Colonic mucosa (tissue), 4 donors: ENCODE measurements around the gene NME8. TPM values are rescaled to one million over a fixed set of nuclear protein-coding genes. Genes with fewer than 3 reads are reported as not detected.

ENCODE experiments used
- DNase-seq: peaks from one replicate; pipeline ENCODE4 v3.0.0-alpha.2; 2020
- H3K27ac ChIP-seq: fragments of 200-600 bp; one replicate; pipeline ENCODE4 v1.8.0; 2021
- H3K27me3 ChIP-seq: fragments of 200-600 bp; one replicate; pipeline ENCODE4 v1.8.0; 2021
- H3K36me3 ChIP-seq: fragments of 200-600 bp; one replicate; pipeline ENCODE4 v1.8.0; 2021
- H3K4me1 ChIP-seq: fragments of 200-600 bp; one replicate; pipeline ENCODE4 v1.8.0; 2021; ENCODE audit warnings: mild to moderate bottlenecking
- H3K4me3 ChIP-seq: fragments of 200-600 bp; one replicate; pipeline ENCODE4 v1.8.0; 2021
- H3K9ac ChIP-seq, 2 donors: one replicate each; pipeline ENCODE4 v1.7.0; 2013; ENCODE audit warnings: control low read depth in 2 of 2, low read depth in 2 of 2, low read length in 2 of 2
- H3K9me3 ChIP-seq: fragments of 200-600 bp; one replicate; pipeline ENCODE4 v1.8.0; 2021
- CTCF ChIP-seq: fragments of 200-600 bp; IDR thresholded peaks from one replicate; pipeline ENCODE4 v1.8.0; 2022; ENCODE audit warnings: antibody characterized with exemption, mild to moderate bottlenecking
- intact Hi-C: fragments of 100-400 bp; cut with DNase I; formaldehyde crosslinking; loops from one replicate; pipeline ENCODE4 v1.14.1; 2022
- total RNA-seq, 2 donors: library from RNA; stranded (reverse); fragmentation: NEBNext Ultra II Directional in 1 of 2; extraction: Animal tissue kit (Norgen Biotek cat#: 25700) in 1 of 2; gene quantifications; one replicate each; pipeline ENCODE4 v1.2.1, GENCODE V29; 2021
- donor health status: healthy.
- donor health status: DM: no; HTN: no; CAD: no.
- donor health status: DM: no; HTN: no; CAD: no.

NME8 gene
- total RNA-seq, 2 donors from 2014 or later: not detected

GRCh38 chr7:37915438-37915837 lies 67.0 kb downstream of the NME8 start:
- intact Hi-C loops: loop anchor here (5.0 kb wide), 1 partner anchor 192 kb away; no protein-coding TSS in a partner anchor
- no peaks in the 10 kb centered on the region for H3K36me3 ChIP-seq
- H3K27me3 ChIP-seq: peaks cover 17% of the 10 kb centered on the region
- peaks cover 6% of the 10 kb centered on the region for H3K4me1 ChIP-seq
- H3K9ac ChIP-seq: no peak overlapping the region
- DNase-seq: no peak
- no peak overlapping the region for H3K4me3 ChIP-seq
- H3K9me3 ChIP-seq: no peaks in the 10 kb centered on the region
- no peak overlapping the region for H3K27ac ChIP-seq
- TF ChIP-seq CTCF: no peak

DNA sequence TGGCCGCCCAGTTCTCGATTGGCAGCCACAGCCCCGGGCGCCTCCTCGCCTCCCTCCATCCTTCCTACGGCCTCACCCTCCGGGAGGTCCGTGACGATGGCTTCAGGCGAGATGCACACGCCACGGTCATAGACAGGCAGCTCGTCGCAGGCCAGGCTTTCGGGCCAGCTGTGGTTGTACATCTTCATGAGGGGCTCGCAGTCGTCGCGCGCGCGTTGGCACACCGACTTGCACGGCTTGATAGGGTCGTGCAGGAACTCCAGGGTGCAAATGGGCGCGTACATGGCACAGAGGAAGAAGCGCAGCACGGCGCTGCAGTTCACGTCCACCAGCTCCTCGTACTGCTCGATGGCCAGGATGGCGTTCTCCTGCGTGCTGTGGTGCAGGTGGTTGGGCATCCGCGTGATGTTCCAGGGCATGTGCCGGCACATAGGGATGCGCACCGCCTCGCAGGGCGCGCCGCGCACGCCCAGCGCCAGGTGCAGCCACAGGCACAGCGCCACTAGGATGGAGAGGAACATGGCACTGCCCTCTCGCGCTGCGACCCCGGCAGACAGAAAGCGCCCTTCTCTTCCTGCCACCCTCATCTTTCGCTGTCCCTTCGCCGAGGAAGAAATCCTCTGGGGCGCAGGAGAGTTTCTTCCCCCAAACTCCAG lies 67.7 kb downstream of the NME8 start:
- Histone ChIP-seq H3K27ac (no peak overlapping the region), H3K4me1 (peaks cover 6% of the 10 kb centered on the region), H3K9me3 (no peaks in the 10 kb centered on the region), H3K4me3 (peak overlapping the region; percentile 37), H3K9ac (no peak overlapping the region), H3K27me3 (peaks cover 17% of the 10 kb centered on the region), H3K36me3 (no peaks in the 10 kb centered on the region)
- no peak for TF ChIP-seq CTCF
- intact Hi-C loops: loop anchor here (5.0 kb wide), 1 partner anchor 191 kb away; no protein-coding TSS in a partner anchor
- DNase-seq: peak; percentile 19

GRCh38 chr7:37916673-37917660 lies 68.6 kb downstream of the NME8 start, which contains the start of gene SFRP4:
TSS of gene SFRP4 (minus strand) at chr7:37916817. CDS start at chr7:37916537, 280 bp downstream.
- Histone ChIP-seq H3K9me3 (no peaks in the 10 kb centered on the region), H3K27me3 (peaks cover 17% of the 10 kb centered on the region), H3K4me1 (peaks cover 6% of the 10 kb centered on the region), H3K27ac (no peak within 1 kb of the TSS), H3K36me3 (no peaks in the 10 kb centered on the region), H3K4me3 (peak within 1 kb of the TSS; percentile 37), H3K9ac (peak within 1 kb of the TSS; percentile 6 to 19)
- intact Hi-C loops: loop anchor here (5.0 kb wide), 1 partner anchor 190 kb away; no protein-coding TSS in a partner anchor
- peak; percentile 50 for DNase-seq
- TF ChIP-seq CTCF: peak; percentile 47

DNA sequence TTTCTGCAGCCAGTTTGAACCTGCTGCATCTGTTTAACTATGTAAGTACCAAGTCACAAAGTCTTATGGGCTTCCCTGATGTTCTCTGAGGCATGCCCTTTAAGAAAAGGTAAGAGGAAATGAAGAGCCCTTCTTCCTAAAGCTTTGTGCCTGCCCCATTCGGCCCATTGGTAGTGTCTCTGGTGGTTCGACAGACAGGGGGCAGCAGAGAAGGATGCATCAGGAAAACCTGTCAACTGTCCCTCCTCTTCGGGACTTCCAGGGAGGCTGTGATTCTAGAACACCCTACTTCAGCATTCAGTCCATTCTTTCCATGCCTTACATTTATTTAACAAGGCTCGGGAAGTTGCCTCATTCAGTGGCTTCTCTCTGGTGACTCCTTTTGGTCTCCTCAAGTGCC lies 70.1 kb downstream of the NME8 start:
- Histone ChIP-seq H3K27ac (no peak overlapping the region), H3K27me3 (peaks cover 17% of the 10 kb centered on the region)
- intact Hi-C loops: loop anchor here (5.0 kb wide), 1 partner anchor 189 kb away; no protein-coding TSS in a partner anchor

More for the DNA sequence above, 70.1 kb downstream of the NME8 start:
- H3K4me1 ChIP-seq: peaks cover 6% of the 10 kb centered on the region
- no peaks in the 10 kb centered on the region for H3K9me3 ChIP-seq
- no peak overlapping the region for H3K4me3 ChIP-seq
- TF ChIP-seq CTCF: no peak
- H3K36me3 ChIP-seq: no peaks in the 10 kb centered on the region
- H3K9ac ChIP-seq: no peak overlapping the region
- no peak for DNase-seq
